Dendritic cell treated with granulocyte-macrophage colony-stimulating factor and Interleukin-4, amounts not matched to agents 40 ng/mL and 50 ng/mL, for 4 days (primary cell): ENCODE results near the gene CEPT1.
A peak's percentile ranks its signal among the peaks of the same experiment; 100 is the strongest.

Experiments used
- H3K27ac Mint-ChIP-seq: one replicate; pipeline ENCODE4 v1.8.0; 2022; ENCODE audit warnings: mild to moderate bottlenecking, mixed read lengths
- H3K27me3 Mint-ChIP-seq: one replicate; pipeline ENCODE4 v1.8.0; 2022; ENCODE audit warnings: mild to moderate bottlenecking, mixed read lengths
- H3K36me3 Mint-ChIP-seq: one replicate; pipeline ENCODE4 v1.8.0; 2022; ENCODE audit warnings: low read depth, mixed read lengths
- H3K4me1 Mint-ChIP-seq: one replicate; pipeline ENCODE4 v1.8.0; 2022; ENCODE audit warnings: low read depth, mixed read lengths
- H3K4me3 Mint-ChIP-seq: one replicate; pipeline ENCODE4 v1.8.0; 2022; ENCODE audit warnings: mild to moderate bottlenecking, moderate library complexity, mixed read lengths
- H3K9me3 Mint-ChIP-seq: one replicate; pipeline ENCODE4 v1.8.0; 2022; ENCODE audit warnings: mixed read lengths
- intact Hi-C: fragments of 100-400 bp; cut with micrococcal nuclease; formaldehyde crosslinking; loops from one replicate; pipeline ENCODE4 v1.15.0; 2022

CEPT1 gene

DNA sequence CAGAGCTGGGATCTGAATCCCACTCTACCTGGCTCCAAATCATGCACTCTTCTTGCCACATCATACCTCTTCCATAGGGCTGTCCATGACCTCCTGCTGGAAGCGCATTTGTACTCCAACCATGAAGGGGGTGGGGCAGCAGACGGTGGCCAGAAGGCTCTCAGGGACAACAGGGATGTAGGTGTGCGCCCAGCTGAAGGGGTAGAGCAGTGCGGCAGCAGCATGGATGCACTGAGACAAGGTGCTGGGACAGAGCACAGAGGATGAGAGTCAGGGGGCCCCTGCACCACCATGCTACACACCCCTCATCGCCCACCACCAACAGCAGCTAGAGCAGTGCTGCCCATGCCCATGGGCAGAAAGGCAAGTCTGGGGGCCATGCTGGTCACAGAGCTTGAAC is 52.1 kb downstream of the CEPT1 start:
- peak overlapping the region; percentile 81 for H3K27ac Mint-ChIP-seq
- no peaks in the 10 kb centered on the region for H3K9me3 Mint-ChIP-seq
- H3K4me3 Mint-ChIP-seq: peak overlapping the region; percentile 17
- peaks cover 83% of the 10 kb centered on the region for H3K36me3 Mint-ChIP-seq
- intact Hi-C loops: no loop called here
- no peaks in the 10 kb centered on the region for H3K27me3 Mint-ChIP-seq
- H3K4me1 Mint-ChIP-seq: peaks cover 81% of the 10 kb centered on the region

DNA sequence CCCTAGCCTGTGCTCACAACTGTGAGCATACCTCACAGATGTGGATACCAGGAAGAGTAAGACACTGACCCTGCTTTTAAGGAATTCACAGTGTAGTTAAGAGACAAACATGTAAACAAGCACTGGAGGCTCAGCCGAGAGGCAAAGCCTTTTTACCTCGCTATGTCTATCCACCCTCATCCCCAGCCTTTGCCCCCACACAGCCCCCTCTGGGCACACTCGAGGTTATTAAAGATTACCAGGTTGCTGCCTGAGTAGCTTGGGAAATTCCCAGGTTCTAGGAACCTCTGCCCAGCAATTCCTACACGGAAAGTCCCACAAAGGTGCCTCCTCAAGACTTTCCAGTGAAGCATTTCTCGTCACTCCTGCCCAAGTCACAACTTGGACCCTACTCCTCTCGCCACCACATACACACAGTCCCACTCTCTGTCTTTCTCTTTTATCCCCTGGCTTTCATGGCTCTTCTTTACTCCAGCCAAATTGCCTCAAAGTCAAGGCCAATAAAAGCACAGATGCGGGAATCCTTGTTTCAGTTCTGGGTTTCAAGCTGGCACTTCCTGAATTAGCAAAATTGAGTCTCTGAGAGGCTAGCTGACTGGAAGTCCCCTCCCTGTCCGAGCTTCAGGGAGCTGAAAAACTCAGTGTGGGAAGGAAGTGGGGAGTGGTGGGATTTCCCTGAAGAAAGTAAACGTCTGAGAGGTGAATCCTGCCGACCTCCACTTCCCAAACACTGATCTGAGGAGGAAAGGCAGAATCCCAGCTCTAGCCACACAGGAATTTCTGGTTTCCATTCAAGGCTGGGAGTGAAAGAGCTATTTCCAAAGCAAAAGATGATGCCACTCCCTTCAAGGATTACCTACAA is 52.9 kb downstream of the CEPT1 start:
- intact Hi-C loops: no loop called here
- Mint-ChIP-seq H3K27ac (peak overlapping the region; percentile 81), H3K36me3 (peaks cover 83% of the 10 kb centered on the region), H3K4me1 (peaks cover 89% of the 10 kb centered on the region), H3K27me3 (no peaks in the 10 kb centered on the region), H3K4me3 (peak overlapping the region; percentile 35), H3K9me3 (no peaks in the 10 kb centered on the region)

DNA sequence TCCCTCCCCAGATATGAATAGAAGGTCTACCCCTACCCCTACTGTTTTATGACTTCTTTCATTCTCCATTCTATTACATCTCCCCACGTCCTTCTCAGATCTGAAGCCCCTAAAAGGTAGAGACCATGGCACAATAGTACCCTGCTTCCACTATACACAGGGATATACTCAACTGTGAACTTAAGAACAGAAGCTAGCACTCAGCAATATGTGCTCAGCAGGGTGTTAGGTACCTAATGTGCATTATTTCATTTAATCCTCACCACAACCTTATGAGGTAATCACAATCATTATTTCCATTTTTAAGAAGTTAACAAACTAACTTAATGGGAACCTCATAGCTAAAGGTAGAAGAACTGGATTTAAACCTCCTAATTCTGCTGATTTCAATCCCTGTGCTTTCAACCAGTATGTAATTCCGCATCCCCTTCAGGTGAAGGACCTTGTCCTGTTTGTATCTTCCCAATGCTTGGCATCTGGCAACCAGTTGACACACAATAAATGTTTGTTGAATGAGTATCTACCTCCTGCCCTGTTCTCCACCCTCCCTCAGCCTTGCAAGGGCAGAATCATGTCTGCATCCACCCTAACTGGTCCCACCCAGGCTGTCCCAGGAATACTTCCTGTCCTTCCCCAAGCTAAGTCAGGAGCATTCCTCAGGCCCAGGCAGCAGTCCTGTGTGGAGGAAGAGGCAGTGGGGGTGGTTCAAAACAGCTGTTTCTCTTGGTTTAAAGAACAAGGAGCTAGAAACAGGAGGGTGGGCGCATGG is 53.9 kb downstream of the CEPT1 start:
- Mint-ChIP-seq H3K27me3 (no peaks in the 10 kb centered on the region), H3K36me3 (peaks cover 73% of the 10 kb centered on the region), H3K9me3 (no peaks in the 10 kb centered on the region), H3K4me1 (peaks cover 92% of the 10 kb centered on the region), H3K27ac (peak overlapping the region; percentile 81), H3K4me3 (no peak overlapping the region)
- intact Hi-C loops: no loop called here

DNA sequence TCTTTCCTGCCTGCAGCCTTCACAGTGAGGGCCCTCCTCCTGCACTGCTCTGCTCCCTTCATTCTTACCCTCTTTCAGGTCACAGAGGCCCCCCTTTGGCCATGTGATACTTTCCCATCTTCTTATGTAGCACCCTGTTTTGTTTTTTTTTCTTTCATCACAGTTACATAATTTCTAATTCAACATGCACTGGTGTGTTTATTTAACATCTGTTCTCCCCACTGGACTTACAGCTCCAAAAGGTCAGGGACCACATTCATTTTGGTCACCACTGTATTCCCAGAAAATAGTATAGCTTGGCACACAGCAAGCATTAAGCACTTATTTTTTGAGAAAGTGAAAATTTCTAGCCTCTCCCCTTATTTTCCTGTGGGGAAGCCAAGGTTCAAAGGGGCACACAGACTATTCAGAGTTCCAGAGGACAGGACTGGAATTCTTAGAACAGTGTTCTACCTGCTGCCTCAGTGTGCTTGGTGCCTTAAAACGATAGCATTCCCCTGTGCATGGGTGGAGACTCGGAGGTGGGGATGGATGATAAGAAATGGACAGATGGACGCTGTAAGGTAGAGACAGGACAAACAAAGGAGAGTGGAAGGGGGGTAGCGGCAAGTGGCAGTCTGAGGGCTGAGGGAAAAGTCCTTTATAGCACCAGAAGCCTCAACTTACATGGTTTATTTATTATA is 55.1 kb downstream of the CEPT1 start:
- no peak overlapping the region for H3K4me3 Mint-ChIP-seq
- intact Hi-C loops: no loop called here
- no peaks in the 10 kb centered on the region for H3K27me3 Mint-ChIP-seq
- peaks cover 94% of the 10 kb centered on the region for H3K4me1 Mint-ChIP-seq
- peak overlapping the region; percentile 81 for H3K27ac Mint-ChIP-seq
- peaks cover 61% of the 10 kb centered on the region for H3K36me3 Mint-ChIP-seq
- no peaks in the 10 kb centered on the region for H3K9me3 Mint-ChIP-seq

DNA sequence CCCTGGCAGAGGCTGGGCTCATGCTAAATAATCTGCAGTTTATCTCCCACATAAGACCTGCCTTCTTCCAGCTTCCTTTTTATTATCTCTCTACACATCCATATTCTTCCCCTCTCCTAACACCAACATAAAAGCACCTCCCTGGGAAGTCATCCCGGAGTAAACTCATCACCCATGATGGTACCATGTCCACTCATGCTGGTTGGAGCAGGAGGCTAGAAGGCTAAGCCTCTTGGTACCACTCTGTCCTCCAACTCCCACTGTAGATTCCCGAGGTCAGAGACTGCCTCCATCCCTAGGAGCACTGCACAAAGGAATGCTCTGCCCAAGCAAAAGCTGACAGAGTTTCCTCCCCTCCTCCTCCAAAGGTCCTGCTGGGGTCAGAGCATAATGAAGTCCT is 56.2 kb downstream of the CEPT1 start:
- Mint-ChIP-seq H3K36me3 (peaks cover 50% of the 10 kb centered on the region), H3K4me1 (peaks cover 94% of the 10 kb centered on the region), H3K27ac (peak overlapping the region; percentile 5), H3K4me3 (no peak overlapping the region), H3K27me3 (no peaks in the 10 kb centered on the region), H3K9me3 (no peaks in the 10 kb centered on the region)
- intact Hi-C loops: no loop called here

- Mint-ChIP-seq H3K36me3 (peaks cover 42% of the 10 kb centered on the region), H3K4me1 (peaks cover 92% of the 10 kb centered on the region), H3K27ac (peak overlapping the region; percentile 49), H3K9me3 (no peaks in the 10 kb centered on the region), H3K27me3 (no peaks in the 10 kb centered on the region), H3K4me3 (peak overlapping the region; percentile 60)
- intact Hi-C loops: no loop called here
These were observed 57.7 kb downstream of the CEPT1 start for GRCh38 chr1:111197598-111198284.

DNA sequence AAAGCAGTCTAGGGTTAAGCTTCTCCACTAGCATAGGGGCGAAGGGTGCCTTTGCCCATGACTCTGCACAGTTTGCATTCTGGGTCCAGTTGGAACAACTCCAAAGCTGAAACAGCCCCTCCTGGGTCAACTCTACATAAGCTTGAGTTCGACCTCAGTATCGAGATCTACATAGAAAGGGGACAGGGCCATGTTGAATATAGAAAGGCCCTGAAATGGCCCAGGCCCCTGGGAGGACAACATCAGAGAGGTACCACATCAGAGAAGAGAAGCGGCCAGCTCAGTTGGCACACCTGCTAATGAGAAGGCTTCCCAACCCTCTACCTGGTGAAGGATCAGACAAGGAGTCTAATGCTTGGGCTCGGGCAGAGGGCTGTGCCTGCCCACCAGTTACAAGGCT is 58.8 kb downstream of the CEPT1 start:
- peak overlapping the region; percentile 67 for H3K4me3 Mint-ChIP-seq
- peaks cover 91% of the 10 kb centered on the region for H3K4me1 Mint-ChIP-seq
- peak overlapping the region; percentile 96 for H3K27ac Mint-ChIP-seq
- intact Hi-C loops: no loop called here
- H3K36me3 Mint-ChIP-seq: peaks cover 38% of the 10 kb centered on the region
- H3K9me3 Mint-ChIP-seq: no peaks in the 10 kb centered on the region
- H3K27me3 Mint-ChIP-seq: no peaks in the 10 kb centered on the region

DNA sequence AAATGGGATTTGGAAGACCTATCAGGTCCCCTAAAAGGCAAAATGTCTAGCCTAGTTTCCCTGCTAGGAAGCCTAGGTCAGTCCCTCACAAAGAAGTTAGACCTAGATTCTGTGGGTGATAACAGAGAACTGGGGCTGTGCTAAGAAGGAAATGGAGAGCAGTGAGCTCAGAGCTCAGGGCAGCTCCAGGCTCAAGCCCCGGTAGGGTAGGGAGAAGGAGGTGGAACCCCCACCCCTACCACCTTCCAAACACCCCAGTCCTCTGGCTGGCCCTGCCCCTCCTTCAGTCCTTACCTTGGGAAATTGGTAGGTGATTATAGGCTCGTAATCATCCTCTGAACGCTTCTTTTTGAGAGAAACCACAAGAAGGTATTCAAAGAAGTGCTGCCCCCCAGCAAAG is 59.3 kb downstream of the CEPT1 start:
- intact Hi-C loops: no loop called here
- Mint-ChIP-seq H3K27ac (peak overlapping the region; percentile 96), H3K36me3 (peaks cover 33% of the 10 kb centered on the region), H3K4me1 (peaks cover 87% of the 10 kb centered on the region), H3K4me3 (peak overlapping the region; percentile 67), H3K9me3 (no peaks in the 10 kb centered on the region), H3K27me3 (no peaks in the 10 kb centered on the region)

DNA sequence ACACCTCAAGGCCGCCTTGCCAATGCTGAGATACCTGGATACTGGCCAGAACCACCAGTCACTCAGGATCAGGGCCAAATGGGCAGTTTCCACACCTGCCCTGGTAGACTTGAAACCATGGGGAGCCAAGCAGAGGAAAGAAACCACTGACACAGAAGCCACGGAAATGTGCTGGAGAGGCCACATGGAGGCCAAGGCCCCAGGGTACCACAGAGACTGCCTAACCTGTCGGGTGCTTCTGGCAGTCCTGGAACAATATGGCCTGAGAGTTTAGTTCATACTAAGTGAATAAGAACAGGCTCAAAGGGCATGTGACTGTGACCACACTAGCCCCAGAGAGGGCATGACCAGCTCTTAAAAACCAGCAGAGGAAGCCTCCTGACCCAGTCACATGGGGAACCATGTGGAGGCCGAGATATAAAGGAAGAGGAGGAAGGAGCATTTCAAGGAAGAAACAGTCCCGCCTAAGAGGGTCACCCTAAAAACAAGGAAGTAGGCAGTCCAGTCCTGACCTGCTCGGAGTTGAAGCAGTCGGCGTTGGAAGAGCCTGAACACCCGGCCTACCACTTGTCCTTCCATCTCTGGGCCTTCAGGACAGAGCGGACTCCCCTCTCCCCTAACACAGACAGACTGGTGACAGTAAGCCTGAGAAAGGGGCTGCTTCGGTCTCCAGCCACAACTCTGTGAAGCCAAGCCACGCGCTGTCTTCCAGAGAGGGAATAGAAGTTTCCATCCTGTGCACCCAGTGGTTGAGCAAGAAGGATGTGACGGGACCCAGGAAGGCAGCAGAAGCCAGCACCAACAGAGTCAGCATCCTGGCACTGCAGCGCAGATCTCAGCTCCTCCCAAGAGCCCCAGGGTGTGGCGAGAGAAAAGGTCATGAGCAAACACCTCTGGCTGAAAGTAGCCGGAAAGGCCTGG is 60.1 kb downstream of the CEPT1 start, which contains the start of gene DENND2D:
Gene DENND2D (minus strand): TSS at position 766 of the 921 bp plus-strand sequence. CDS start 187 bp downstream, at position 579.
- H3K27ac Mint-ChIP-seq: peak within 1 kb of the TSS; percentile 96
- H3K4me3 Mint-ChIP-seq: peak within 1 kb of the TSS; percentile 67
- peaks cover 25% of the 10 kb centered on the region for H3K36me3 Mint-ChIP-seq
- intact Hi-C loops: loop anchor here (5.0 kb wide), 1 partner anchor 73 kb away; no protein-coding TSS in a partner anchor
- H3K9me3 Mint-ChIP-seq: no peaks in the 10 kb centered on the region
- no peaks in the 10 kb centered on the region for H3K27me3 Mint-ChIP-seq
- H3K4me1 Mint-ChIP-seq: peaks cover 87% of the 10 kb centered on the region

DNA sequence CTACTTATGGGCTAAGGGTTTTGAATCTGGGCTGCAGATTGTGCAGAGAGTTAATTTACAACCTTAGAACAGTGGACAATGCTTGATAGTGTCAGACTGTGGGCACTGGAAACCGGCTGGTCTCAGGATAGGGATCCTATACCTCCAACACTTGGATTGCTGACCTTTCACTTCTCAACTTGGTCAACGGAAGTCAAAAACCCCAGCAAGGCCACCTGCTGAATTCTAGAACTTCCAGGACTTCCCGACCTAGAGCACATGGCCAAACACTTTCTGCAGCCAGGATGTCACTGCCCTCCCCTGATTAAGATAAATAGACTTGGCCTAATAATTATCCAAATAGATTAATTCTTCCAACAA is 60.8 kb downstream of the CEPT1 start:
- Mint-ChIP-seq H3K9me3 (no peaks in the 10 kb centered on the region), H3K27ac (peak overlapping the region; percentile 96), H3K27me3 (no peaks in the 10 kb centered on the region), H3K36me3 (peaks cover 19% of the 10 kb centered on the region), H3K4me1 (peaks cover 88% of the 10 kb centered on the region), H3K4me3 (peak overlapping the region; percentile 67)
- intact Hi-C loops: loop anchor here (5.0 kb wide), 1 partner anchor 73 kb away; no protein-coding TSS in a partner anchor

DNA sequence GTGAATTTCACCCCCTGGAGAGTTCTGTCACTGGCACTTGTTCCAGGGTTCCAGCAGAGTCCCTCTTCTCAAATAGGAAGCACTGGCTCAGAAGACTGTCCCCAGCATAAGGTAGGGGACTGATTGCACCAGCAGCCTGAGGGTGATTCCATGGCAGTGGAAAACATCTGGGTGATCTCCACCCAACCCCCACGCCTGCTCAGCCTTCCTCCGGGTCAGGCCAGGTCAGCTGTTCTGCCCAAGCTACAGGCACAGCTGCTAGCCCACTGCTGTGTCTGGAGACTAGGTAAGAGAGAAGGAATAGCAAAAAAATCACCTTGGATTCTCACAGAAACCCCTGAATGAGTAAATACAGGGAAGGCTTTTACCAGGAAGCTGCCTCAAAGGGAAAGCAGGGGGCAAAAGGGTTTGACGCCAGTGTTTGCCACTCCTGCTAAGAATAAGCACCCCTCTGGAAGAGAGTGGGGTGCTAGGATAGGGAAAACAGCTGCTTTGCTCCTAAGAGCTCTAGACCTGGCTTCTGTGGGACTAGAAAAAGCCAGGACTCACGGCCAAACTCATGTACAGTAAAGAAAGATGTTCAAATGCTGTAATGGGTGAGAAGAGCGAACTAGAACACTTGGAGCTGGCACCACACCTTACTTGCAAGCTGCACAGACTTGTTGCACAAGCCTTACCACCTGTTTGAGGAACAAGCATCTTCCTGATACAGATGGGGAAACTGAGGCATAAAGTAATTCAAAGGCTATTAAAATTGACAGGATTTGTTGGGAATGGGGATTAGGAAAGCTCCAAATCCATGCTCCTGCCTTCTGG is 61.5 kb downstream of the CEPT1 start:
- Mint-ChIP-seq H3K36me3 (peaks cover 12% of the 10 kb centered on the region), H3K9me3 (no peaks in the 10 kb centered on the region), H3K27ac (peak overlapping the region; percentile 96), H3K4me3 (peak overlapping the region; percentile 20), H3K4me1 (peaks cover 88% of the 10 kb centered on the region), H3K27me3 (no peaks in the 10 kb centered on the region)
- intact Hi-C loops: loop anchor here (5.0 kb wide), 1 partner anchor 74 kb away; no protein-coding TSS in a partner anchor

GRCh38 chr1:111202366-111202706 is 62.3 kb downstream of the CEPT1 start:
- Mint-ChIP-seq H3K27ac (peak overlapping the region; percentile 83), H3K36me3 (peaks cover 6% of the 10 kb centered on the region), H3K27me3 (no peaks in the 10 kb centered on the region), H3K4me1 (peaks cover 88% of the 10 kb centered on the region), H3K4me3 (no peak overlapping the region), H3K9me3 (no peaks in the 10 kb centered on the region)
- intact Hi-C loops: loop anchor here (5.0 kb wide), 1 partner anchor 75 kb away; no protein-coding TSS in a partner anchor
